GM23338 (cell line): Measurements from ENCODE around the gene SPATA25. TPM values are rescaled to one million over a fixed set of nuclear protein-coding genes. Genes with fewer than 3 reads are reported as not detected.

Experiments
- ATAC-seq: fragments of 200-7000 bp; cut with Tn5 transposase; 3 replicates; pipeline ENCODE4 v1.9.1; 2020
- DNase-seq: peaks from one replicate; pipeline ENCODE4 v3.0.0-alpha.2; 2015; ENCODE audit warnings: low spot score
- H2AFZ ChIP-seq: fragments of 200-600 bp; sonication (generic); 2 replicates; pipeline ENCODE4 v1.8.0; 2016; ENCODE audit warnings: antibody characterized with exemption, mild to moderate bottlenecking, moderate library complexity
- H3F3A ChIP-seq: fragments of 200-600 bp; sonication (generic); replicated peaks from 2 replicates; pipeline ENCODE4 v1.8.0; 2017; ENCODE audit warnings: antibody characterized with exemption, mixed run types, low read depth
- H3K27ac ChIP-seq: fragments of 200-600 bp; sonication (generic); 2 replicates; pipeline ENCODE4 v1.6.1; 2016; ENCODE audit warnings: low read depth
- H3K27me3 ChIP-seq: fragments of 200-600 bp; sonication (generic); 2 replicates; pipeline ENCODE4 v1.8.0; 2016; ENCODE audit warnings: mild to moderate bottlenecking, mixed run types, moderate library complexity; ENCODE audit not compliant: insufficient read depth
- H3K36me3 ChIP-seq: fragments of 200-600 bp; sonication (generic); 2 replicates; pipeline ENCODE4 v1.8.0; 2016; ENCODE audit warnings: mild to moderate bottlenecking; ENCODE audit not compliant: insufficient read depth
- H3K4me1 ChIP-seq: fragments of 200-600 bp; sonication (generic); 2 replicates; pipeline ENCODE4 v1.8.0; 2016; ENCODE audit warnings: mild to moderate bottlenecking, moderate library complexity; ENCODE audit not compliant: insufficient read depth
- H3K4me2 ChIP-seq: fragments of 200-600 bp; sonication (generic); 2 replicates; pipeline ENCODE4 v1.7.1; 2017; ENCODE audit warnings: mixed run types
- H3K4me3 ChIP-seq: fragments of 200-600 bp; sonication (generic); 2 replicates; pipeline ENCODE4 v1.6.1; 2016; ENCODE audit warnings: mixed run types
- H3K79me2 ChIP-seq: fragments of 200-600 bp; sonication (generic); replicated peaks from 2 replicates; pipeline ENCODE4 v1.8.0; 2017; ENCODE audit warnings: mild to moderate bottlenecking; ENCODE audit not compliant: insufficient read depth
- H3K9me2 ChIP-seq: fragments of 200-600 bp; sonication (generic); 2 replicates; pipeline ENCODE4 v1.8.0; 2017; ENCODE audit not compliant: insufficient read depth
- H4K20me1 ChIP-seq: fragments of 200-600 bp; sonication (generic); replicated peaks from 2 replicates; pipeline ENCODE4 v1.8.0; 2017; ENCODE audit warnings: mild to moderate bottlenecking; ENCODE audit not compliant: insufficient read depth
- H3K27ac Mint-ChIP-seq: 2 replicates; pipeline ENCODE4 v1.8.0; 2020; ENCODE audit warnings: inconsistent platforms, mild to moderate bottlenecking, moderate library complexity, mixed read lengths
- H3K27me3 Mint-ChIP-seq: 3 replicates; pipeline ENCODE4 v1.8.0; 2022; ENCODE audit warnings: low read depth, mild to moderate bottlenecking, moderate library complexity, mixed read lengths, inconsistent platforms; ENCODE audit not compliant: insufficient read depth, poor library complexity
- H3K36me3 Mint-ChIP-seq: 3 replicates; pipeline ENCODE4 v1.8.0; 2021; ENCODE audit warnings: low read depth, mild to moderate bottlenecking, inconsistent platforms, moderate library complexity, mixed read lengths
- H3K4me1 Mint-ChIP-seq: 3 replicates; pipeline ENCODE4 v1.8.0; 2020; ENCODE audit warnings: mild to moderate bottlenecking, inconsistent platforms, mixed read lengths
- H3K4me3 Mint-ChIP-seq: 3 replicates; pipeline ENCODE4 v1.8.0; 2021; ENCODE audit warnings: moderate library complexity, mild to moderate bottlenecking, inconsistent platforms, mixed read lengths
- H3K9me3 Mint-ChIP-seq: 3 replicates; pipeline ENCODE4 v1.8.0; 2020; ENCODE audit warnings: moderate library complexity, mild to moderate bottlenecking, inconsistent platforms, mixed read lengths
- CREB1 ChIP-seq: fragments of 250-450 bp; sonication (Bioruptor Pico); IDR thresholded peaks from 2 replicates; pipeline ENCODE4 v1.5.0; 2020; ENCODE audit warnings: low read depth, mild to moderate bottlenecking, moderate library complexity
- ETS1 ChIP-seq: IDR thresholded peaks from 2 replicates; pipeline ENCODE4 v1.6.1; 2016; ENCODE audit warnings: antibody characterized with exemption
- EZH2 ChIP-seq: fragments of 200-600 bp; sonication (generic); IDR thresholded peaks from one replicate; pipeline ENCODE4 v1.8.0; 2017; ENCODE audit warnings: antibody characterized with exemption, mild to moderate bottlenecking, low read depth; ENCODE audit not compliant: unreplicated experiment
- EZH2phosphoT487 ChIP-seq: fragments of 200-600 bp; sonication (generic); IDR thresholded peaks from one replicate; pipeline ENCODE4 v1.8.1; 2018; ENCODE audit warnings: antibody characterized with exemption; ENCODE audit not compliant: unreplicated experiment
- JUNB ChIP-seq: IDR thresholded peaks from one replicate; pipeline ENCODE4 v1.6.1; 2016; ENCODE audit warnings: antibody characterized with exemption; ENCODE audit not compliant: unreplicated experiment
- NANOG ChIP-seq: IDR thresholded peaks from 2 replicates; pipeline ENCODE4 v1.6.1; 2016; ENCODE audit warnings: antibody characterized with exemption, borderline replicate concordance
- POLR2AphosphoS5 ChIP-seq: IDR thresholded peaks from 2 replicates; pipeline ENCODE4 v1.6.1; 2016; ENCODE audit warnings: antibody characterized with exemption, low read depth
- STAT1 ChIP-seq: IDR thresholded peaks from one replicate; pipeline ENCODE4 v1.6.1; 2016; ENCODE audit warnings: antibody characterized with exemption; ENCODE audit not compliant: unreplicated experiment
- ZNF114 ChIP-seq: fragments of 250-450 bp; sonication (Bioruptor Pico); IDR thresholded peaks from 2 replicates; pipeline ENCODE4 v1.5.0; 2020; ENCODE audit warnings: mild to moderate bottlenecking, moderate library complexity
- ZNF331 ChIP-seq: fragments of 250-450 bp; sonication (Bioruptor Pico); IDR thresholded peaks from 2 replicates; pipeline ENCODE4 v1.5.0; 2020; ENCODE audit warnings: low read depth, mild to moderate bottlenecking, moderate library complexity
- ZNF462 ChIP-seq: fragments of 250-450 bp; sonication (Bioruptor Pico); IDR thresholded peaks from 2 replicates; pipeline ENCODE4 v1.5.0; 2020; ENCODE audit warnings: mild to moderate bottlenecking, moderate library complexity
- polyA plus RNA-seq: library from polyadenylated mRNA; unstranded; fragments of >200 nt; fragmentation: Nextera tagmentation; extraction: Ambion mirVana; gene quantifications from 2 replicates; pipeline ENCODE4 v1.2.1, GENCODE V29; 2016
- total RNA-seq: library from RNA; depleted of rRNA; stranded (reverse); fragments of >200 nt; shearing (Covaris generic); gene quantifications from 2 replicates; pipeline ENCODE4 v1.2.3, GENCODE V29; 2014
- TF ChIP-seq, protein P1 (sequence below): IDR thresholded peaks from one replicate; pipeline ENCODE4 v1.6.1; 2018; ENCODE audit warnings: antibody characterized with exemption; ENCODE audit not compliant: unreplicated experiment
- TF ChIP-seq, protein P2 (sequence below), 2 experiments: fragments of 200-600 bp in 1 of 2; sonication (generic) in 1 of 2; conservative IDR thresholded peaks; 2 replicates each; pipeline versions ENCODE4 v1.5.1 to v1.6.1; 2016 to 2017; ENCODE audit warnings: antibody characterized with exemption in 2 of 2, low read depth in 2 of 2, mild to moderate bottlenecking in 2 of 2, moderate library complexity in 1 of 2

The SPATA25 gene
- total and polyA plus RNA-seq, 2 experiments from 2014 or later = 7.5 TPM; not detected in 1

DNA sequence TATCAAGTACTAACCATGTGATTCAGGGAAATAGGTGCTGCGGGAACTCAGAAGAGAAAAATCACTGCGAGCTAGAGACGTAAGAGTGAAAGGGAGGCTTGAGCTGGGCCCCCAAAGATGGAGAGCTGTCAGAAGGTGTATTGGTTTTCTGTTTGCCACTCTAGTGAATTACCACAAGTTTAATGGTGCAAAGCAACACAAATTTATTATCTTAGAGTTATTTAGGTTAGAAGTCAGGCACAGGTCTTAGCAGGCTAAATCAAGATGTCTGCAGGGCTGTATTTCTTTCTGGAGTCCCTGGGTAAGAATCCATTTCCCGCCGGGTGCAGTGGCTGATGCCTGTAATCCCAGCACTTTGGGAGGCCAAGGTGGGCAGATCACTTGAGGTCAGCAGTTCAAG, 27.5 kb downstream of the SPATA25 start:
- ATAC-seq (no peak), DNase-seq (no peak)
- no peak overlapping the region for H3K27ac ChIP-seq
- Mint-ChIP-seq H3K27ac (no peak overlapping the region; the same call in none of the 2 replicates), H3K4me1 (peaks cover 33% of the 10 kb centered on the region), H3K27me3 (peaks cover 3% of the 10 kb centered on the region), H3K4me3 (no peak overlapping the region), H3K9me3 (no peaks in the 10 kb centered on the region), H3K36me3 (peaks cover 3% of the 10 kb centered on the region)
- H3K4me2 ChIP-seq = no peak overlapping the region
- H3K27me3 ChIP-seq = no peaks in the 10 kb centered on the region
- H4K20me1 ChIP-seq = no peaks in the 10 kb centered on the region
- no peak for TF ChIP-seq EZH2phosphoT487
- TF ChIP-seq POLR2AphosphoS5 = no peak
- no peak for TF ChIP-seq STAT1
- TF ChIP-seq ETS1 = no peak
- TF ChIP-seq EZH2 = no peak
- no peak for TF ChIP-seq ZNF462
- TF ChIP-seq ZNF114 (CRISPR knock-in tag) = no peak
- TF ChIP-seq NANOG = no peak
- no peak for TF ChIP-seq CREB1 (CRISPR knock-in tag)
- no peak for TF ChIP-seq ZNF331 (CRISPR knock-in tag)
- TF ChIP-seq, protein P1, sequence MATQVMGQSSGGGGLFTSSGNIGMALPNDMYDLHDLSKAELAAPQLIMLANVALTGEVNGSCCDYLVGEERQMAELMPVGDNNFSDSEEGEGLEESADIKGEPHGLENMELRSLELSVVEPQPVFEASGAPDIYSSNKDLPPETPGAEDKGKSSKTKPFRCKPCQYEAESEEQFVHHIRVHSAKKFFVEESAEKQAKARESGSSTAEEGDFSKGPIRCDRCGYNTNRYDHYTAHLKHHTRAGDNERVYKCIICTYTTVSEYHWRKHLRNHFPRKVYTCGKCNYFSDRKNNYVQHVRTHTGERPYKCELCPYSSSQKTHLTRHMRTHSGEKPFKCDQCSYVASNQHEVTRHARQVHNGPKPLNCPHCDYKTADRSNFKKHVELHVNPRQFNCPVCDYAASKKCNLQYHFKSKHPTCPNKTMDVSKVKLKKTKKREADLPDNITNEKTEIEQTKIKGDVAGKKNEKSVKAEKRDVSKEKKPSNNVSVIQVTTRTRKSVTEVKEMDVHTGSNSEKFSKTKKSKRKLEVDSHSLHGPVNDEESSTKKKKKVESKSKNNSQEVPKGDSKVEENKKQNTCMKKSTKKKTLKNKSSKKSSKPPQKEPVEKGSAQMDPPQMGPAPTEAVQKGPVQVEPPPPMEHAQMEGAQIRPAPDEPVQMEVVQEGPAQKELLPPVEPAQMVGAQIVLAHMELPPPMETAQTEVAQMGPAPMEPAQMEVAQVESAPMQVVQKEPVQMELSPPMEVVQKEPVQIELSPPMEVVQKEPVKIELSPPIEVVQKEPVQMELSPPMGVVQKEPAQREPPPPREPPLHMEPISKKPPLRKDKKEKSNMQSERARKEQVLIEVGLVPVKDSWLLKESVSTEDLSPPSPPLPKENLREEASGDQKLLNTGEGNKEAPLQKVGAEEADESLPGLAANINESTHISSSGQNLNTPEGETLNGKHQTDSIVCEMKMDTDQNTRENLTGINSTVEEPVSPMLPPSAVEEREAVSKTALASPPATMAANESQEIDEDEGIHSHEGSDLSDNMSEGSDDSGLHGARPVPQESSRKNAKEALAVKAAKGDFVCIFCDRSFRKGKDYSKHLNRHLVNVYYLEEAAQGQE = no peak
- TF ChIP-seq, protein P2, sequence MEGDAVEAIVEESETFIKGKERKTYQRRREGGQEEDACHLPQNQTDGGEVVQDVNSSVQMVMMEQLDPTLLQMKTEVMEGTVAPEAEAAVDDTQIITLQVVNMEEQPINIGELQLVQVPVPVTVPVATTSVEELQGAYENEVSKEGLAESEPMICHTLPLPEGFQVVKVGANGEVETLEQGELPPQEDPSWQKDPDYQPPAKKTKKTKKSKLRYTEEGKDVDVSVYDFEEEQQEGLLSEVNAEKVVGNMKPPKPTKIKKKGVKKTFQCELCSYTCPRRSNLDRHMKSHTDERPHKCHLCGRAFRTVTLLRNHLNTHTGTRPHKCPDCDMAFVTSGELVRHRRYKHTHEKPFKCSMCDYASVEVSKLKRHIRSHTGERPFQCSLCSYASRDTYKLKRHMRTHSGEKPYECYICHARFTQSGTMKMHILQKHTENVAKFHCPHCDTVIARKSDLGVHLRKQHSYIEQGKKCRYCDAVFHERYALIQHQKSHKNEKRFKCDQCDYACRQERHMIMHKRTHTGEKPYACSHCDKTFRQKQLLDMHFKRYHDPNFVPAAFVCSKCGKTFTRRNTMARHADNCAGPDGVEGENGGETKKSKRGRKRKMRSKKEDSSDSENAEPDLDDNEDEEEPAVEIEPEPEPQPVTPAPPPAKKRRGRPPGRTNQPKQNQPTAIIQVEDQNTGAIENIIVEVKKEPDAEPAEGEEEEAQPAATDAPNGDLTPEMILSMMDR (conservative IDR thresholded peaks at IDR 0.05; ENCODE audit: low read depth in 2 of 2) = no peak
- no peak for TF ChIP-seq JUNB
- H2AFZ ChIP-seq = no peak overlapping the region
- no peak overlapping the region for H3K4me3 ChIP-seq
- H3K9me2 ChIP-seq = no peaks in the 10 kb centered on the region
- H3K79me2 ChIP-seq = peaks cover 26% of the 10 kb centered on the region
- 0 out of 2 replicates have a peak, but pooled peaks cover 3% of the 10 kb centered on the region for H3K36me3 ChIP-seq
- H3K4me1 ChIP-seq = peaks cover 31% of the 10 kb centered on the region
- H3F3A ChIP-seq = no peaks in the 10 kb centered on the region
